GM03348 (cell line): ENCODE data around the gene CAD.
A peak's percentile ranks its signal among the peaks of the same experiment; 100 is the strongest.

Source experiments
- DNase-seq: peaks from one replicate; pipeline ENCODE4 v3.0.0; 2012; ENCODE audit warnings: low spot score

The CAD gene

GRCh38 chr2:27198627-27199026 is 18.5 kb upstream of the CAD start:
- DNase-seq = no peak

GRCh38 chr2:27199241-27199640 is 17.9 kb upstream of the CAD start:
- DNase-seq = no peak

- no peak for DNase-seq
These were observed 15.5 kb upstream of the CAD start for GRCh38 chr2:27201675-27202074.

- DNase-seq = no peak
These were observed 14.3 kb upstream of the CAD start for GRCh38 chr2:27202854-27203253.

DNA sequence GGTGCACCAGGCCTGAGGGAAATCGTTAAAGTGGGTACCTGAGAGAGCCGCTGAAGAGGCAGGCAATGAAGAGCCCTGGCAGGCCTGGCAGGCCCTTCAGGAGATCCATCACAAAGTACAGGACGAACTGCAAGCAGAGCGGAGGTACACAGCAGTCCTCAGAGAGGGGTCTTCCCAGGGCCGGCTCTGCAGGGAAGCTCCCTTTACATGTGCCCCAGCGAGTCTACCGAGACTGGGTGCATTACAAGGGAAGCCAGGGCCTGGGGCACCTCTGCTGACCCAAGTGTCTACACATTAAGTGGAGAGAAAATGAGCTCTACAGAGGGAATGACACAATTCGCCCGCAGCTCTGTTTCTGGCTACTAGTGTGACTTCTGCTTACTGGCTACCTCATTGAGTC is 13.4 kb upstream of the CAD start:
- no peak for DNase-seq

GRCh38 chr2:27204566-27204965 is 12.6 kb upstream of the CAD start:
- no peak for DNase-seq

GRCh38 chr2:27205206-27205605 is 12.0 kb upstream of the CAD start:
- DNase-seq = no peak

DNA sequence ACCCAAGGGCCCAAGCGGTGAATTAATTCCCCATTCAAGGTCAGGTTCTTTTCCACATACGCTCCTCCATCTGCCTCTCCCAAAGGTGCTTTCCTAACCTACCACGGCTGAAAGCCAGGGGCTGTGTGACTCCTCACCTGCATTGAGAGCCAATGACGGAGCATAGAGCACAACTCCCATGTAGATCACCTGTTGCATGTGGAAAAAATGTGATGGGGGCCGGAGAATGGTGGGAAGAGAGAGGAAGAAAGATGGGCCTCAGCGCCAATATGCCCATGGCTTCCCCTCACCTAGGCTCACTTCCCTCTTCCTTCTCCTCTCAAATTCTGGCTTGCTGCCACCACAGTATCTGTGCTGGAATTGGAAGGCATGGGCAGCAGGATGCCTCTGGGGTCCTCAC is 10.8 kb upstream of the CAD start:
- DNase-seq = no peak

DNA sequence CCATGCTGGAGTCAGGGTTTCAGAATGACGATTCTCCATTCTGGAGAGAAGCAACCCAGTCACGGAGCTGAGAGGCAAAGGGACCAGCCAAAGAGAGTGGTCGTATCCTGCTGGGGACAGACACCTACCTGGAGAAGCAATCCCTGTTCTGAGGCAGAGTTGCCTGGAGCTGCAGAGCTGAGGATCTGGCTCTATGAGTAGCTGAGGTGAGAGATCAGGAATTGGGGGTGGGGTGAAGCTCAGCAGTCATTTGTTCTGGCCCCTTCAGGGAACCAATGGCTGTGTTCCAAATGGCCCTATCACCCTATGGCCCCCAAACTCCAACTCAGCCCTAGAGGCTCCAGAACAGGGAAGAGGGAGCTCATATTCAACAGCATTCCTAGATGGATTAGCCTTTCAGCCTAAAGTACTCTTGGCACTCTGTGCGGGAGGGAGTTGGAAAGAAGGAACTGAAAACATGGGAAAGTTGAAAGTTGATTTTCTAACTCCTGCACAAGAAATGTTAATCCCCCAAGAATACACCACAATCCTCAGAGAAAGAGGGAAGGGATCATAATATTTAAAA is 8.6 kb upstream of the CAD start:
- no peak for DNase-seq

DNA sequence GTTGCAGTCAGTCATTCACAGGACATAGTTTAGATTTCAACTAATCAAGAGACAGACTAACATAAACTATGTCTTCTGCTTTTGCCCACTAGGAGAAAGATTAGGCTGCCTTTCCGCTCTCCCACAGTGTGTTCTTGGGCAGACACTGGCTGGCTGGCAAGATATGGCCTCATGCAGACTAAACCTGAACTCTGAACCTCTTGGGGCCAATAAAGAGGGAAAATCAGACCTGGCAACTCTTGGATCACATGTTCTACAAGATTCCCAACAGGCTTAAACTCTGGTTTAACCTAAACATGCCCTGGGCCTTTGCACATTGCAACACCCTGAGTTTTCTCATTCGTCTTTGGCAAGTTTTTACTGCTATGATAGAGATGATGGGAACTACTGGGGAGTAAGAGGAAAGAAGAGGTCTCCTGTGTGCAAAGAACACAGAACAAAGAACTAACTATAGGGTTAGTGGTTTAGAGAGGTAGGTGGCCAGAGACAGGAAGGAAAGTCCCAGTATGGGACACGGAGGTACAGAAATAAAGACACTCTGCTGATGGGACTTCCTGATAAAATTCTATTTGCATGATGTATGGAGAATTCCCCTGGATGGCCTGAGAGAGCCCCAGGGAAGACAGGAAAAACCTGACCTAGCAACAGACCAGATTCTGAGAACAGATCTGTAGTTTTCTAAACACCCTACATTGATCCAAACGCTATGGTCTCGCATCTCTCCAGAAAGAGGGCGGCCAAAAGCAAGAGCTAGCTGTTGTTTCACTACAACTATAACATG is 7.4 kb upstream of the CAD start:
- DNase-seq = no peak

DNA sequence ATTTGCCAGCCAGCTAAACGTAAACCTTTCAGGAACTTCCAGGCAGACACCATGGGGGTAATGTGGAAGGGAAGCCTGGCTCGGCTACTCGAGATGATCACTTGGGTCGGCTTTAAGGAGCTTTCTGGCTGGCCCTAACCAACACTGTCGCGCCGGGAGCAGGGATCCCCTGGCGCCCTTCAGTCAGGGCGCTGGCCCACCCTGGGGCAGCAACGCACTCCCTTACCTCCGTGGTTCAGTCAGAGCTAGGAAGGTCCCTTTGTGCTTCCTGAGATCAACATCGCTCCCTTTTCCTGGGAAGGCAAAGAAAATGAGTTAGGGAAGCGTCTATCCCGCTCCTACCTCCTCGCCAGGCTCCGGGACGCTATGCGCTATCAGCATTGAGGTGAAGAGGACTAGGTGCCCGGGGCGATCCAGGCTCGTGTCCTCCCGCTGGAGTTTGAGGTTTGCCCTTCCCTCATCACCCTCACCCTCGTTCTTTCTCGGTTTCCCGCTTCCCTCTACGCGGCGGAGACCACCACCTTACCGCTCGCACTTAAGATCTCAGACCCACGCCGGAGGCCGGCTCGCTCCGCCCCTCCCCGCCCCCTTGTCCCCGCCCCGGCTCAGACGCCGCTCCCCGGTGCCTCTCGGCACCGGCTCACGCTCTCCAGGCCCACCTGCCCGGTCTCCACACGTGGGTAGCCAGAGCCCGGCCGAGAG is 5.8 kb upstream of the CAD start:
- DNase-seq = no peak

DNA sequence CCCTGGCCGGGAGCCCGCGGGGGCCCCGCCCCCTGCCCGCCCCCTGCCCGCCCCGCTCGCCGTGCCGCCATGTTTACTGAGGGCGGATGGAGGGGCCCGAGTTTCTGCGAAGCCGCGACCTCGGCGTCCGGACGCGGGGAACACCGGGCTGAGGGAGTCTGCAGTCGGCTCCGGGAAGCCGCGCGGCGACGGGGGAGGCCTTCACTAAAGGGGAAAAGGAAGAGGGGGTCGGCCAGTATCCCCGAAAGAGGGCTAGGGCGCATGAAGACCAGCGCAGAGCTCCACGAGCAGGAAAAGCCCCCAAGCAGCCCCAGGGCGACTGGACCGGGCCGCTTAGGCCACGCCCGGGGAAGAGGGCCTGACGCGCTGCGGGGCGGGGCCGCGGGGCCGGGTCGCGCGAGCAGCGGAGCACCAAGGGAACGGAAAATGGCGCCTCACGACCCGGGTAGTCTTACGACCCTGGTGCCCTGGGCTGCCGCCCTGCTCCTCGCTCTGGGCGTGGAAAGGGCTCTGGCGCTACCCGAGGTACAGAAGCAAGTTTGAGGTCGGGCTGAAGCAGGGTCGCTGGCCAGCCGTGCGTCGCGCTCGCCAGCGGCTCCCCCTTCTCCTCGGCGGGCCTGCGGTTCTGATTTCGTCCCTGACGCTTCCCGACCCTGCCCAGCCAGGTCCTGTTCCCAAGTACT is 5.1 kb upstream of the CAD start, which contains the start of the genes ATRAID and SLC5A6:
Gene ATRAID, plus strand, starts transcription at position 99 of the 683 bp plus-strand sequence. Its CDS starts 328 bp downstream, at position 427.
Gene SLC5A6, minus strand, starts transcription at position 326 of the 683 bp plus-strand sequence. CDS start 4,618 bp downstream, outside the sequence.
- DNase-seq = peak; percentile 98

DNA sequence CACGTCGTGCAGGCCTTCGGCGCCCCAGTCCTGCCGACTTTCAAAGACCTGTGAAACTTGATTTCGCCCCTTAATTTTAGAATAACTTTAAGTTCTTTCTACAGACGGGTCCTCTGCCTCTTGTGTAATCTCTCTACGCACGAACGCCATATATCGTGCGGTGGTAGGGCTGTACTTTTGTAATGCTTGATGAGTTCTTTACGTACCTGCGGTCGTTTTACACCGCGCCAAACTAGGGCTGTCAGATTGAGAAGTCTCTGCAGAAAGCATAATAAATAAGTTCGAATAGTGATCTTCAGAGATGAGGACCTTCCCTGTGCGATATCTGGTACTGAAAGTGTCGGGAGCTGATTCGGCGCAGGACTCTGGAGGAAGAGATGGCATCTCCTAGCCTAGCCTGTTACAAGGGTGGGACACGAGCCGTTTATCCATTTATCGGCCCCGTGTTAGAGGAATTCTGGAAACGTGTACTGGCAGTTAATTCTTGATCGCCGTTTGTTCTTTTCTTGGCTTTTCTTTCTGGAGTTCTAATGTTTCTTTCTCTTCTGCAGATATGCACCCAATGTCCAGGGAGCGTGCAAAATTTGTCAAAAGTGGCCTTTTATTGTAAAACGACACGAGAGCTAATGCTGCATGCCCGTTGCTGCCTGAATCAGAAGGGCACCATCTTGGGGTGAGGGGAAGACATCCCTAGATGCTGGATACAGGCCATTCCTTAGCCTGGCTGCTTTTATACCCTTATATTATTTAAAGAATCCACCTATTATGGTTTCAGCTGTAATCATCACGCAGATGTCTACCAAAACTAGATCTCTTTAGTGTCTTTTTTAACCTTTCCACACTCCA is 4.3 kb upstream of the CAD start:
- DNase-seq = peak; percentile 27

- DNase-seq = no peak
These were observed 2.2 kb upstream of the CAD start for GRCh38 chr2:27214941-27215340.

DNA sequence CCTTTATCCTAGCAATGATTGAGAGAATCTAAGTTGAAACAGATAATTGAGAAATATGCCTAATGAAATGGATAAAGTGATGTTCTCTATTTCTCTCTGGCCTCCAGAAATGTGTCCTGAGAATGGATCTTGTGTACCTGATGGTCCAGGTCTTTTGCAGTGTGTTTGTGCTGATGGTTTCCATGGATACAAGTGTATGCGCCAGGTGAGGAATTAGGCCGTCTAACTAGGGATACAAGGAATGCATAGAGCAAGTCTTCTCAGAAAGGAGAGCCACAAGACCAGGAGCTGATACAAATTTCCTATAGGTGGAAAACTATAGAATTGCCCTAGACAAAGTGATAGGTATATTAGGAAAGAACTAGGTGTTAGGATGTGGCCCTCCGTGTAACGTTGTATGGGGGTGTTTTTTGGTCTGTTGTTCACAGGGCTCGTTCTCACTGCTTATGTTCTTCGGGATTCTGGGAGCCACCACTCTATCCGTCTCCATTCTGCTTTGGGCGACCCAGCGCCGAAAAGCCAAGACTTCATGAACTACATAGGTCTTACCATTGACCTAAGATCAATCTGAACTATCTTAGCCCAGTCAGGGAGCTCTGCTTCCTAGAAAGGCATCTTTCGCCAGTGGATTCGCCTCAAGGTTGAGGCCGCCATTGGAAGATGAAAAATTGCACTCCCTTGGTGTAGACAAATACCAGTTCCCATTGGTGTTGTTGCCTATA is 592 bp upstream of the CAD start:
- DNase-seq = no peak

DNA sequence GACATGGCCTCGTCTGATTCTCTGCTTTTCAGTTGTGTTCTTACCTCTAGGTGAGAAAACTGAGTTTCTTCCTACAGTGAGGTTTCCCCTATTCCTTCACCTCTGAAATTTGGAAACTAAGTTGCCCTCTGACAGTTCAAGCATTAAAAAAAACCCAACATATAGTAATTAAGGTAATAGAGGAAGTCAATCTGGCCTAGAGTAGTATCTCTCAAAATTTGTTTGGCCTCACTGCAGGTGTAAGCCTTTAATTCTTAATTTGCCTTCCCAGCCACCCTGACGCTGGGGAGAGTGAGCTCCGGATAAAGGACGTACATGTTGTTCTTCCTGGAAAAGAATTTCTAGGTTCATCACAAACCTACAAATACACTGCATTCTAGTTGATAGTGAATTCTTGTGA is 1.4 kb downstream of the CAD start:
- no peak for DNase-seq

DNA sequence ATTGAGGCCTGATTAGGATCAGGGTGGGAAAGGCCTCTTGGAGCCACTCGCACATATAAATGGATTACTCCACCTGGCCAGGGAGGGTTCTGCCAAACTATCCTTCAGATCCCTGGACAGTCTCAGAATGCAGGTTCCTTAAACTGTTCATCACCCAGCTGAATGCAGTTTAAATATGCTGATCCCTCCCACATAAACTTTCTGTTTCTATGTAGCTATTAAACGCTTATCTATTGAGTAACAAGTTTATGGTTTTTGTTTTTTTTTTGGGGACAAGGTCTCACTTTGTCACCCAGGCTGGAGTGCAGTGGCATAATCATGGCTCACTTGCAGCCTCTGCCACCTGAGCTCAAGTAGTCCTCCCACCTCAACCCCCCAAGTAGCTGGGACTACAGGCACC is 1.9 kb downstream of the CAD start:
- no peak for DNase-seq

- no peak for DNase-seq
These were observed 2.9 kb downstream of the CAD start for GRCh38 chr2:27220091-27220490.

DNA sequence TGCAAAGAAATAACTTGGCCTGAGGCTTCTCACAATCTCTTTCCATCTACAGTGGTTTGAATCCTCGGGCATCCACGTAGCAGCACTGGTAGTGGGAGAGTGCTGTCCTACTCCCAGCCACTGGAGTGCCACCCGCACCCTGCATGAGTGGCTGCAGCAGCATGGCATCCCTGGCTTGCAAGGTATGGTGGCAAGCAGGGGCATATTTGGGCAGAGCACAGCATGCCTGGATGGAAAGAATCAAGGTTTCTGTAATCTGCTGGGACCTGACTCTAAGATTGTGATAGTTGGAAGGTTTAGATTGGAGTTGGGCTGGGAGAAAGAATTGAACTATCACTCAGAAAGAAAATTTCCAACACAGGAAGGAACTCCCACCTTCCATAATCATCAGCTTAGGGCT is 4.0 kb downstream of the CAD start:
- DNase-seq = no peak

DNA sequence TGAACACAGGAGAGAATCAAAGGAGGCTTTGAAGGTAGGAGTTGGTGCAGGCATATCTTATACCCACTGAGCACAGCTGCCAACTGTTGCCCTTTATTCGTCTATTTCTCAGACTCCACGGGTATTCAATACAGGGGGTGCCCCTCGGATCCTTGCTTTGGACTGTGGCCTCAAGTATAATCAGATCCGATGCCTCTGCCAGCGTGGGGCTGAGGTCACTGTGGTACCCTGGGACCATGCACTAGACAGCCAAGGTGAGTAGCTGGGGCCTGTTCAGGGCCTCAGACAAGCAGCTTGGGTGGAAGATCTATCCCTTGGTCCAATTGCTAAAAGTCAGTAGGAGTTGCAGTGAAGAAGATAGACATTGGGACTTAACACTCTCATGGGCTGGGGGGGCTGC is 5.2 kb downstream of the CAD start:
- DNase-seq = no peak

- no peak for DNase-seq
These were observed 6.2 kb downstream of the CAD start for GRCh38 chr2:27223416-27223815.
